ENCODE data around the gene NUDT8.

DNA sequence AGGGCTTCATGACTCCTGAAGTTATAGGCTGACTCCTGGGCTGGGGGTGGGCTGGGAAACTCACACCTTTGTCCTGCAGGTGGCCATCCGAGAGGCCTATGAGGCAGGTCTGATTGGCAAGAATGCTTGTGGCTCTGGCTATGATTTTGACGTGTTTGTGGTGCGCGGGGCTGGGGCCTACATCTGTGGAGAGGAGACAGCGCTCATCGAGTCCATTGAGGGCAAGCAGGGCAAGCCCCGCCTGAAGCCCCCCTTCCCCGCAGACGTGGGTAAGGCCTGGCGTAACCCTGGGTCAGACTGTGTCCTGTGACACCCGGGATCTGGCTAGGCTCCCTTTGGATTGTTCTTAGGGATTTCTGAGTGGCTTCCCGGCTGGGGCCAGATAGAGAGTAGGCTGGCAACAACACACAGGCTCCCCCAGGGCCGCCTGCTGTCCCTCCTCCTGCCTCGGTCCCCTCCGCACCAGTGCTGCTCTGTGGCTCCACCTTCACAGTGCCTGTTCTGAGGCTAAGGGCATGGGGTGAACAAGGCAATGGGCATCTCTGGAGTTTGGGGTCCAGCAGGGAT lies 19.4 kb downstream of the NUDT8 start:
- TF ChIP-seq, protein P1, sequence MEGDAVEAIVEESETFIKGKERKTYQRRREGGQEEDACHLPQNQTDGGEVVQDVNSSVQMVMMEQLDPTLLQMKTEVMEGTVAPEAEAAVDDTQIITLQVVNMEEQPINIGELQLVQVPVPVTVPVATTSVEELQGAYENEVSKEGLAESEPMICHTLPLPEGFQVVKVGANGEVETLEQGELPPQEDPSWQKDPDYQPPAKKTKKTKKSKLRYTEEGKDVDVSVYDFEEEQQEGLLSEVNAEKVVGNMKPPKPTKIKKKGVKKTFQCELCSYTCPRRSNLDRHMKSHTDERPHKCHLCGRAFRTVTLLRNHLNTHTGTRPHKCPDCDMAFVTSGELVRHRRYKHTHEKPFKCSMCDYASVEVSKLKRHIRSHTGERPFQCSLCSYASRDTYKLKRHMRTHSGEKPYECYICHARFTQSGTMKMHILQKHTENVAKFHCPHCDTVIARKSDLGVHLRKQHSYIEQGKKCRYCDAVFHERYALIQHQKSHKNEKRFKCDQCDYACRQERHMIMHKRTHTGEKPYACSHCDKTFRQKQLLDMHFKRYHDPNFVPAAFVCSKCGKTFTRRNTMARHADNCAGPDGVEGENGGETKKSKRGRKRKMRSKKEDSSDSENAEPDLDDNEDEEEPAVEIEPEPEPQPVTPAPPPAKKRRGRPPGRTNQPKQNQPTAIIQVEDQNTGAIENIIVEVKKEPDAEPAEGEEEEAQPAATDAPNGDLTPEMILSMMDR (conservative IDR thresholded peaks at IDR 0.05; ENCODE audit: low read depth in 2 of 2) = no peak
- TF ChIP-seq, protein P2, sequence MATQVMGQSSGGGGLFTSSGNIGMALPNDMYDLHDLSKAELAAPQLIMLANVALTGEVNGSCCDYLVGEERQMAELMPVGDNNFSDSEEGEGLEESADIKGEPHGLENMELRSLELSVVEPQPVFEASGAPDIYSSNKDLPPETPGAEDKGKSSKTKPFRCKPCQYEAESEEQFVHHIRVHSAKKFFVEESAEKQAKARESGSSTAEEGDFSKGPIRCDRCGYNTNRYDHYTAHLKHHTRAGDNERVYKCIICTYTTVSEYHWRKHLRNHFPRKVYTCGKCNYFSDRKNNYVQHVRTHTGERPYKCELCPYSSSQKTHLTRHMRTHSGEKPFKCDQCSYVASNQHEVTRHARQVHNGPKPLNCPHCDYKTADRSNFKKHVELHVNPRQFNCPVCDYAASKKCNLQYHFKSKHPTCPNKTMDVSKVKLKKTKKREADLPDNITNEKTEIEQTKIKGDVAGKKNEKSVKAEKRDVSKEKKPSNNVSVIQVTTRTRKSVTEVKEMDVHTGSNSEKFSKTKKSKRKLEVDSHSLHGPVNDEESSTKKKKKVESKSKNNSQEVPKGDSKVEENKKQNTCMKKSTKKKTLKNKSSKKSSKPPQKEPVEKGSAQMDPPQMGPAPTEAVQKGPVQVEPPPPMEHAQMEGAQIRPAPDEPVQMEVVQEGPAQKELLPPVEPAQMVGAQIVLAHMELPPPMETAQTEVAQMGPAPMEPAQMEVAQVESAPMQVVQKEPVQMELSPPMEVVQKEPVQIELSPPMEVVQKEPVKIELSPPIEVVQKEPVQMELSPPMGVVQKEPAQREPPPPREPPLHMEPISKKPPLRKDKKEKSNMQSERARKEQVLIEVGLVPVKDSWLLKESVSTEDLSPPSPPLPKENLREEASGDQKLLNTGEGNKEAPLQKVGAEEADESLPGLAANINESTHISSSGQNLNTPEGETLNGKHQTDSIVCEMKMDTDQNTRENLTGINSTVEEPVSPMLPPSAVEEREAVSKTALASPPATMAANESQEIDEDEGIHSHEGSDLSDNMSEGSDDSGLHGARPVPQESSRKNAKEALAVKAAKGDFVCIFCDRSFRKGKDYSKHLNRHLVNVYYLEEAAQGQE (IDR thresholded peaks at IDR 0.05; ENCODE audit: unreplicated experiment) = no peak
- TF ChIP-seq ZNF331 (CRISPR knock-in tag; IDR thresholded peaks at IDR 0.05; ENCODE audit: low read depth) = no peak
- TF ChIP-seq POLR2AphosphoS5 (IDR thresholded peaks at IDR 0.05; ENCODE audit: low read depth) = no peak
- TF ChIP-seq EZH2phosphoT487 (IDR thresholded peaks at IDR 0.05; ENCODE audit: unreplicated experiment) = no peak

Measured in GM23338 (cell line).